OCI-LY7 (cell line): ENCODE results near the gene ZNF581.

Experiments
- EZH2phosphoT487 ChIP-seq: fragments of 200-600 bp; sonication (generic); IDR thresholded peaks from 2 replicates; pipeline ENCODE4 v1.6.1; 2018; ENCODE audit warnings: low read depth, borderline replicate concordance, mild to moderate bottlenecking, mixed run types, antibody characterized with exemption, low read length, moderate library complexity, mixed read lengths
- TF ChIP-seq, protein P1 (sequence below): fragments of 200-600 bp; sonication (generic); conservative IDR thresholded peaks from 2 replicates; pipeline ENCODE4 v1.5.1; 2014; ENCODE audit warnings: mild to moderate bottlenecking, antibody characterized with exemption, low read length, moderate library complexity, mixed read lengths

GRCh38 chr19:55694656-55695491, 51.4 kb downstream of the ZNF581 start:
- TF ChIP-seq, protein P1, sequence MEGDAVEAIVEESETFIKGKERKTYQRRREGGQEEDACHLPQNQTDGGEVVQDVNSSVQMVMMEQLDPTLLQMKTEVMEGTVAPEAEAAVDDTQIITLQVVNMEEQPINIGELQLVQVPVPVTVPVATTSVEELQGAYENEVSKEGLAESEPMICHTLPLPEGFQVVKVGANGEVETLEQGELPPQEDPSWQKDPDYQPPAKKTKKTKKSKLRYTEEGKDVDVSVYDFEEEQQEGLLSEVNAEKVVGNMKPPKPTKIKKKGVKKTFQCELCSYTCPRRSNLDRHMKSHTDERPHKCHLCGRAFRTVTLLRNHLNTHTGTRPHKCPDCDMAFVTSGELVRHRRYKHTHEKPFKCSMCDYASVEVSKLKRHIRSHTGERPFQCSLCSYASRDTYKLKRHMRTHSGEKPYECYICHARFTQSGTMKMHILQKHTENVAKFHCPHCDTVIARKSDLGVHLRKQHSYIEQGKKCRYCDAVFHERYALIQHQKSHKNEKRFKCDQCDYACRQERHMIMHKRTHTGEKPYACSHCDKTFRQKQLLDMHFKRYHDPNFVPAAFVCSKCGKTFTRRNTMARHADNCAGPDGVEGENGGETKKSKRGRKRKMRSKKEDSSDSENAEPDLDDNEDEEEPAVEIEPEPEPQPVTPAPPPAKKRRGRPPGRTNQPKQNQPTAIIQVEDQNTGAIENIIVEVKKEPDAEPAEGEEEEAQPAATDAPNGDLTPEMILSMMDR: no peak
- no peak for TF ChIP-seq EZH2phosphoT487
